ENCODE results near the gene RS1.

Gene RS1

GRCh38 chrX:18596096-18596495, 75.8 kb downstream of the RS1 start:
- no peak for DNase-seq

DNA sequence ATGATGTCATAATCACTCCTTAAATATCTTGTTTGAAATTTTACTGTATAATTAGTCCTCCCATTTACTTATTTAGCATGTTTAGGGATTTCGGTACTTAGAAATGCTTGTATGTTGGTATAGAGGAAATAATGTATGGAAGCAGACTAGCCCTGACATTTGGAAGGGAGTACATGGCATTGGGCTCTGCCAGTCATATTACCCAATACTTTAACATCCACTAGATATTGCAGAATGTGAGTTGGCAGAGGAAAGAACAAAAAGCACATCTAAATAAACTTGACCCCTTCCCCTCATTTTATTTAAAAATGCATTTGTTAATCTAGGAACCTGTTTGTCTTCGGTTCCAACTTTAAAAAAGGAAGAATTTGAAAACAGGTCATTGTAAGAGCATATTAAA, 77.8 kb downstream of the RS1 start:
- DNase-seq: no peak

- DNase-seq: no peak
These were observed 80.1 kb downstream of the RS1 start for GRCh38 chrX:18591834-18592233.
